Stimulated activated CD8-positive, alpha-beta memory T cell treated with anti-CD3 and anti-CD28 coated beads, Interleukin-7, amount 100 ng/mL, for 1 hour (primary cell): Measurements from ENCODE around the gene SLC6A17.

Experiments
- DNase-seq, 2 donors: peaks; one replicate each; pipeline ENCODE4 v3.0.0-alpha.2; 2020; ENCODE audit warnings: low read depth in 2 of 2

Gene SLC6A17

GRCh38 chr1:110242062-110242461, 91.8 kb downstream of the SLC6A17 start:
- no peak for DNase-seq

- no peak for DNase-seq
Measured at GRCh38 chr1:110242731-110243130, 92.4 kb downstream of the SLC6A17 start.

- no peak for DNase-seq
Measured at GRCh38 chr1:110243146-110243545, 92.9 kb downstream of the SLC6A17 start.

GRCh38 chr1:110243574-110243973, 93.3 kb downstream of the SLC6A17 start:
- no peak for DNase-seq

- DNase-seq = no peak
Measured at GRCh38 chr1:110245876-110246620, 95.8 kb downstream of the SLC6A17 start.

GRCh38 chr1:110248746-110249145, 98.5 kb downstream of the SLC6A17 start:
- no peak for DNase-seq

GRCh38 chr1:110249256-110249655, 99.0 kb downstream of the SLC6A17 start:
- DNase-seq = no peak

- DNase-seq = no peak
Measured at GRCh38 chr1:110250008-110250407, 99.7 kb downstream of the SLC6A17 start.

GRCh38 chr1:110250749-110251148, 100.5 kb downstream of the SLC6A17 start:
- DNase-seq = no peak
